H1 (cell line): ENCODE results near the gene AP3B2.

Experiments
- ATF2 ChIP-seq: IDR thresholded peaks from 2 replicates; pipeline ENCODE4 v1.6.1; 2012; ENCODE audit warnings: low read length, inconsistent platforms
- BACH1 ChIP-seq: IDR thresholded peaks from 2 replicates; pipeline ENCODE4 v1.6.1; 2012; ENCODE audit warnings: low read length, improper control_type of control experiment
- BRCA1 ChIP-seq: IDR thresholded peaks from 2 replicates; pipeline ENCODE4 v1.6.1; 2012; ENCODE audit warnings: low read depth, low read length, improper control_type of control experiment
- CTCF ChIP-seq, 3 experiments: IDR thresholded peaks; 1 replicate in 2 of 3; 2 replicates in 1 of 3; pipeline versions ENCODE4 v1.5.1 to v1.6.1; 2011; ENCODE audit warnings: low read length in 3 of 3, mild to moderate bottlenecking in 3 of 3, inconsistent platforms in 2 of 3, low read depth in 1 of 3, moderate library complexity in 1 of 3; ENCODE audit not compliant: insufficient read depth in 1 of 3; ENCODE audit errors: control extremely low read depth in 1 of 3
- EZH2 ChIP-seq: fragments of 200-600 bp; sonication (generic); IDR thresholded peaks from 2 replicates; pipeline ENCODE4 v1.7.1; 2012; ENCODE audit warnings: low read depth, mild to moderate bottlenecking, moderate library complexity, low read length, inconsistent platforms; ENCODE audit not compliant: severe bottlenecking
- KDM5A ChIP-seq: fragments of 200-600 bp; IDR thresholded peaks from 2 replicates; pipeline ENCODE4 v1.7.1; 2012; ENCODE audit warnings: mild to moderate bottlenecking, low read length, inconsistent platforms, mixed read lengths
- MAX ChIP-seq: IDR thresholded peaks from 2 replicates; pipeline ENCODE4 v1.6.1; 2012; ENCODE audit warnings: inconsistent platforms
- POLR2A ChIP-seq, 2 experiments: IDR thresholded peaks; 1 replicate in 1 of 2; 2 replicates in 1 of 2; pipeline ENCODE4 v1.6.1; 2011; ENCODE audit warnings: low read depth in 2 of 2, low read length in 2 of 2, mild to moderate bottlenecking in 2 of 2; ENCODE audit errors: control extremely low read depth in 1 of 2
- RFX5 ChIP-seq: IDR thresholded peaks from 2 replicates; pipeline ENCODE4 v1.6.1; 2011; ENCODE audit warnings: low read depth, low read length, improper control_type of control experiment, borderline replicate concordance
- SIN3A ChIP-seq, 2 experiments: IDR thresholded peaks in 1 of 2; conservative IDR thresholded peaks in 1 of 2; 2 replicates each; pipeline ENCODE4 v1.6.1; 2011 to 2012; ENCODE audit warnings: low read length in 2 of 2, improper control_type of control experiment in 1 of 2, low read depth in 1 of 2, mild to moderate bottlenecking in 1 of 2
- SRF ChIP-seq: IDR thresholded peaks from 2 replicates; pipeline ENCODE4 v1.6.1; 2011; ENCODE audit warnings: mild to moderate bottlenecking, low read depth, low read length, moderate library complexity

DNA sequence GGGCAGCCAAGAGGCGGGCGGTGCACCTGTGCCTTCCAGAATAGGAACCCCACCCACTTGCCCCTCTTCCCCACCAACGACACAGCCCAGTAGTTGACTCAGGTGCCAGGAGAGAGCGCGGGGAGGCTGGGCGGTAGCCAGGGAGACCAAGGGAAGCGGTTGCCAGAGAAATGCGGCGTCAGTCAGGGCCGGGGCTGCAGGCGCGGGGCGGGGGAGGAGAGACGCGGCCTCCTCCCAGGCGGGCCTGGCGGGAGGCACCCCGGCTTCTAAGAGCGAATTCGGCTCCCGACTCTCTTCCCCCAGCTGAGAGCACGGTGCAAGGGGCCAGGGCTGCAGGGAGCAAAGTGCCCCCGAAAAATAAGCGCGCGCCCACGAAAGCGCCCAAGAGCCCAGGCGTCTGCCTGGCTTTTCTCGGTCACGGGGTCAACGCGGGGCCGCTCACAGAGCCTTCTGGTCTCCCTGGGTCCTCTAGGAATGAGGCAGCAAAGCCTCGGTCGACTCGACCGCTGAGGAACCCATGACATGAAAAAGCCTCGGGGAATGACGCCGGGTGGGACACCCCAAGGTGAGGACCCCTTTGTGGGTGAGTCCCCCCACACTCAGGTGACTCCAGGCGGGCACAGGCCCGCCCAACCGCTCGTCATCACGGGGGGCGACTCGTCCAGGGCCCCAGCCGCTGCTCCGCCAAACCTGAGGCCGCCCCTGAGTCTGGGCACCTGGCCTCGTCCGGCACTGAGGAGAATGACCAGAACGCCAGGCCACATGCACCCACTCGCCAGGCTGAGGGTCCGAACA, 63.2 kb downstream of the AP3B2 start:
- TF ChIP-seq RFX5: no peak
- no peak for TF ChIP-seq BACH1
- no peak for TF ChIP-seq EZH2
- TF ChIP-seq POLR2A (IDR thresholded peaks at IDR 0.05; ENCODE audit: control extremely low read depth in 1 of 2, low read depth in 2 of 2, low read length in 2 of 2): no peak
- no peak for TF ChIP-seq ATF2
- TF ChIP-seq BRCA1: no peak
- TF ChIP-seq CTCF (IDR thresholded peaks at IDR 0.05; ENCODE audit: control extremely low read depth in 1 of 3, insufficient read depth in 1 of 3, low read depth in 1 of 3, low read length in 3 of 3): no peak
- no peak for TF ChIP-seq SIN3A (conservative IDR thresholded peaks at IDR 0.05 in 1 of 2, IDR thresholded peaks at IDR 0.05 in 1 of 2; ENCODE audit: low read depth in 1 of 2, low read length in 2 of 2)
- no peak for TF ChIP-seq MAX
- no peak for TF ChIP-seq SRF
- TF ChIP-seq KDM5A: no peak
